HCT116 (cell line): ENCODE results near the gene DPP6.

ENCODE experiments used
- POLR2AphosphoS5 ChIP-seq: IDR thresholded peaks from 2 replicates; pipeline ENCODE4 v1.6.1; 2011; ENCODE audit warnings: mild to moderate bottlenecking, low read depth, low read length, moderate library complexity
- TF ChIP-seq, protein P1 (sequence below), 3 experiments: fragments of 200-600 bp in 1 of 3; sonication (generic) in 1 of 3; IDR thresholded peaks in 2 of 3; conservative IDR thresholded peaks in 1 of 3; 2 replicates each; pipeline ENCODE4 v1.5.1; 2012 to 2017; ENCODE audit warnings: low read depth in 2 of 3, low read length in 2 of 3, antibody characterized with exemption in 1 of 3, borderline replicate concordance in 1 of 3, control low read depth in 1 of 3, mild to moderate bottlenecking in 1 of 3, mixed read lengths in 1 of 3, mixed run types in 1 of 3, moderate library complexity in 1 of 3; ENCODE audit not compliant: insufficient read depth in 1 of 3

DNA sequence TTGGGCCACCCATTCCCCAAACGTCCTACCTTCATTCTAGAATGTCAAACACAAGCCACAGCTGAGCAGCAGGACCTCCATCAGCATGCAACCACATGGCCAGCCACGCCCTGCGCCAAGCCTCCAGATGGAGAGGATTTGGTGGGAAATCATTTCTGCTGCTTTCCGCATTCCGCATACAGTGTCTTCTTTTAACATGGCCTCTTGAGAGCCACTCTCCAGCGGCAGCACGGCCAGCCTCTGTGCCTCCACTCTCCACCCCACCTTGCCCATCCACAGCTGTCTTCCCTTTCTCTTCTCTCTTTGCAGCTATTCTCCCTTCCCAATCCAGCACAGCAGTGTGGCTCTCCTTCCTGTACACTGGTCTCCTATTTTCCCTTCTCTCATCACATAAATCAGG lies 561.6 kb downstream of the DPP6 start:
- TF ChIP-seq POLR2AphosphoS5, result no peak
- TF ChIP-seq, protein P1, sequence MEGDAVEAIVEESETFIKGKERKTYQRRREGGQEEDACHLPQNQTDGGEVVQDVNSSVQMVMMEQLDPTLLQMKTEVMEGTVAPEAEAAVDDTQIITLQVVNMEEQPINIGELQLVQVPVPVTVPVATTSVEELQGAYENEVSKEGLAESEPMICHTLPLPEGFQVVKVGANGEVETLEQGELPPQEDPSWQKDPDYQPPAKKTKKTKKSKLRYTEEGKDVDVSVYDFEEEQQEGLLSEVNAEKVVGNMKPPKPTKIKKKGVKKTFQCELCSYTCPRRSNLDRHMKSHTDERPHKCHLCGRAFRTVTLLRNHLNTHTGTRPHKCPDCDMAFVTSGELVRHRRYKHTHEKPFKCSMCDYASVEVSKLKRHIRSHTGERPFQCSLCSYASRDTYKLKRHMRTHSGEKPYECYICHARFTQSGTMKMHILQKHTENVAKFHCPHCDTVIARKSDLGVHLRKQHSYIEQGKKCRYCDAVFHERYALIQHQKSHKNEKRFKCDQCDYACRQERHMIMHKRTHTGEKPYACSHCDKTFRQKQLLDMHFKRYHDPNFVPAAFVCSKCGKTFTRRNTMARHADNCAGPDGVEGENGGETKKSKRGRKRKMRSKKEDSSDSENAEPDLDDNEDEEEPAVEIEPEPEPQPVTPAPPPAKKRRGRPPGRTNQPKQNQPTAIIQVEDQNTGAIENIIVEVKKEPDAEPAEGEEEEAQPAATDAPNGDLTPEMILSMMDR (IDR thresholded peaks at IDR 0.05 in 2 of 3, conservative IDR thresholded peaks at IDR 0.05 in 1 of 3; ENCODE audit: borderline replicate concordance in 1 of 3, insufficient read depth in 1 of 3, low read depth in 2 of 3, low read length in 2 of 3), result no peak
